ENCODE measurements around the gene YKT6.
"Not testable (repeated sequence)": the region's sequence is repeated elsewhere in the genome, so short reads cannot be mapped to it uniquely, and the experiment has no call there.

The YKT6 gene

DNA sequence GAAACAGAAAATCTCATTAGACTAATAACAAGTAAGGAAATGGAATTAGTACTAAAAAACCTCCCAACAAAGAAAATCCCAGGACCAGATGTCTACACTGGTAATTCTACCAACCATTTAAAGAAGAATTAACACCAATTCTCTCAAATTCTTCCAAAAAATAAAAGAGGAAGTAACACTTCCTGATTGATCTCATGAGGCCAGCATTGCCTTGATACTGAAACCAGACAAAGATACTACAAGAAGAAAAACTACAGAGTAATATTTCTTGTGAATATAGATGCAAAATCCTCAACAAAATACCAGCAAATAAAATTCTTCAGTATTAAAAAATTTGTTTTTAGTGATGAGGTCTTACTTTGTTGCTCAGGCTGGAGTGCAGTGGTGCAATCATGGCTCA, 32.9 kb upstream of the YKT6 start:
- TF ChIP-seq, protein P1, sequence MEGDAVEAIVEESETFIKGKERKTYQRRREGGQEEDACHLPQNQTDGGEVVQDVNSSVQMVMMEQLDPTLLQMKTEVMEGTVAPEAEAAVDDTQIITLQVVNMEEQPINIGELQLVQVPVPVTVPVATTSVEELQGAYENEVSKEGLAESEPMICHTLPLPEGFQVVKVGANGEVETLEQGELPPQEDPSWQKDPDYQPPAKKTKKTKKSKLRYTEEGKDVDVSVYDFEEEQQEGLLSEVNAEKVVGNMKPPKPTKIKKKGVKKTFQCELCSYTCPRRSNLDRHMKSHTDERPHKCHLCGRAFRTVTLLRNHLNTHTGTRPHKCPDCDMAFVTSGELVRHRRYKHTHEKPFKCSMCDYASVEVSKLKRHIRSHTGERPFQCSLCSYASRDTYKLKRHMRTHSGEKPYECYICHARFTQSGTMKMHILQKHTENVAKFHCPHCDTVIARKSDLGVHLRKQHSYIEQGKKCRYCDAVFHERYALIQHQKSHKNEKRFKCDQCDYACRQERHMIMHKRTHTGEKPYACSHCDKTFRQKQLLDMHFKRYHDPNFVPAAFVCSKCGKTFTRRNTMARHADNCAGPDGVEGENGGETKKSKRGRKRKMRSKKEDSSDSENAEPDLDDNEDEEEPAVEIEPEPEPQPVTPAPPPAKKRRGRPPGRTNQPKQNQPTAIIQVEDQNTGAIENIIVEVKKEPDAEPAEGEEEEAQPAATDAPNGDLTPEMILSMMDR (IDR thresholded peaks at IDR 0.05; ENCODE audit: low read length) = no peak
- TF ChIP-seq EZH2phosphoT487 (IDR thresholded peaks at IDR 0.05; ENCODE audit: low read length) (no peak), EZH2 (optimal IDR thresholded peaks at IDR 0.05; ENCODE audit: low read depth, low read length) (no peak)
- Histone ChIP-seq H3K9me3 (replicated peaks; ENCODE audit: insufficient read depth, low read length) (no peaks in the 10 kb centered on the region), H2AFZ (ENCODE audit: low read length) (no peak overlapping the region), H3K4me1 (ENCODE audit: low read length) (peaks cover 5% of the 10 kb centered on the region; the same call in 1 of the 2 replicates), H3K4me2 (ENCODE audit: low read depth, low read length) (0 out of 2 replicates have a peak overlapping the region, but pooled peaks have one; percentile 5), H3K27ac (ENCODE audit: low read length) (no peak overlapping the region), H3K9ac (ENCODE audit: low read length) (no peak overlapping the region), H3K27me3 (replicated peaks; ENCODE audit: insufficient read depth, low read length) (no peaks in the 10 kb centered on the region), H3K36me3 (replicated peaks; ENCODE audit: insufficient read depth, low read length) (no peaks in the 10 kb centered on the region), H3K4me3 (ENCODE audit: low read length) (no peak overlapping the region), H3K9me2 (replicated peaks; ENCODE audit: insufficient read depth, low read length) (no peaks in the 10 kb centered on the region), H4K20me1 (ENCODE audit: insufficient read depth, low read length) (no peaks in the 10 kb centered on the region), H3K79me2 (ENCODE audit: low read length) (no peaks in the 10 kb centered on the region), H3F3A (ENCODE audit: insufficient read depth, low read length) (no peaks in the 10 kb centered on the region)
- DNase-seq = peak; percentile 12

GRCh38 chr7:44171901-44172300, 28.9 kb upstream of the YKT6 start:
- H3K36me3 ChIP-seq (replicated peaks; ENCODE audit: insufficient read depth, low read length); H3K4me2 ChIP-seq (ENCODE audit: low read depth, low read length); H3F3A ChIP-seq (ENCODE audit: insufficient read depth, low read length); H3K9me3 ChIP-seq (replicated peaks; ENCODE audit: insufficient read depth, low read length); H3K9ac ChIP-seq (ENCODE audit: low read length); H3K27me3 ChIP-seq (replicated peaks; ENCODE audit: insufficient read depth, low read length); H3K27ac ChIP-seq (ENCODE audit: low read length); H3K79me2 ChIP-seq (ENCODE audit: low read length); DNase-seq; H4K20me1 ChIP-seq (ENCODE audit: insufficient read depth, low read length); H2AFZ ChIP-seq (ENCODE audit: low read length); H3K9me2 ChIP-seq (replicated peaks; ENCODE audit: insufficient read depth, low read length); H3K4me1 ChIP-seq (ENCODE audit: low read length); H3K4me3 ChIP-seq (ENCODE audit: low read length): not testable (repeated sequence)

- Histone ChIP-seq H3F3A (ENCODE audit: insufficient read depth, low read length) (no peaks in the 10 kb centered on the region), H3K79me2 (ENCODE audit: low read length) (no peaks in the 10 kb centered on the region), H3K27ac (ENCODE audit: low read length) (no peak overlapping the region), H3K9me2 (replicated peaks; ENCODE audit: insufficient read depth, low read length) (no peaks in the 10 kb centered on the region), H3K36me3 (replicated peaks; ENCODE audit: insufficient read depth, low read length) (no peaks in the 10 kb centered on the region), H3K4me1 (ENCODE audit: low read length) (peaks cover 5% of the 10 kb centered on the region; the same call in 1 of the 2 replicates), H3K4me2 (ENCODE audit: low read depth, low read length) (no peak overlapping the region), H3K27me3 (replicated peaks; ENCODE audit: insufficient read depth, low read length) (no peaks in the 10 kb centered on the region), H4K20me1 (ENCODE audit: insufficient read depth, low read length) (no peaks in the 10 kb centered on the region), H3K4me3 (ENCODE audit: low read length) (no peak overlapping the region), H2AFZ (ENCODE audit: low read length) (no peak overlapping the region), H3K9me3 (replicated peaks; ENCODE audit: insufficient read depth, low read length) (no peaks in the 10 kb centered on the region), H3K9ac (ENCODE audit: low read length) (no peak overlapping the region)
- DNase-seq = no peak
- no peak for TF ChIP-seq EZH2phosphoT487 (IDR thresholded peaks at IDR 0.05; ENCODE audit: low read length)
- no peak for TF ChIP-seq EZH2 (optimal IDR thresholded peaks at IDR 0.05; ENCODE audit: low read depth, low read length)
- TF ChIP-seq, protein P1 (IDR thresholded peaks at IDR 0.05; ENCODE audit: low read length) = no peak
Observed at GRCh38 chr7:44172352-44172751, 28.4 kb upstream of the YKT6 start.

- TF ChIP-seq EZH2phosphoT487 (IDR thresholded peaks at IDR 0.05; ENCODE audit: low read length) (no peak), EZH2 (optimal IDR thresholded peaks at IDR 0.05; ENCODE audit: low read depth, low read length) (no peak)
- TF ChIP-seq, protein P1 (IDR thresholded peaks at IDR 0.05; ENCODE audit: low read length) = no peak
- H4K20me1 ChIP-seq (ENCODE audit: insufficient read depth, low read length) = no peaks in the 10 kb centered on the region
- H3K27me3 ChIP-seq (replicated peaks; ENCODE audit: insufficient read depth, low read length) = no peaks in the 10 kb centered on the region
- H3K4me1 ChIP-seq (ENCODE audit: low read length) = no peaks in the 10 kb centered on the region
- no peak for DNase-seq
- no peaks in the 10 kb centered on the region for H3K9me3 ChIP-seq (replicated peaks; ENCODE audit: insufficient read depth, low read length)
- no peak overlapping the region for H2AFZ ChIP-seq (ENCODE audit: low read length)
- H3F3A ChIP-seq (ENCODE audit: insufficient read depth, low read length) = no peaks in the 10 kb centered on the region
- H3K27ac ChIP-seq (ENCODE audit: low read length) = no peak overlapping the region
- H3K4me3 ChIP-seq (ENCODE audit: low read length) = no peak overlapping the region
- H3K9ac ChIP-seq (ENCODE audit: low read length) = no peak overlapping the region
- no peaks in the 10 kb centered on the region for H3K36me3 ChIP-seq (replicated peaks; ENCODE audit: insufficient read depth, low read length)
- no peaks in the 10 kb centered on the region for H3K79me2 ChIP-seq (ENCODE audit: low read length)
- H3K4me2 ChIP-seq (ENCODE audit: low read depth, low read length) = no peak overlapping the region
- H3K9me2 ChIP-seq (replicated peaks; ENCODE audit: insufficient read depth, low read length) = no peaks in the 10 kb centered on the region
Observed at GRCh38 chr7:44172803-44173424, 27.9 kb upstream of the YKT6 start.

Measured in MM.1S (cell line).